ENCODE measurements around the gene TACC3.
"Not testable (repeated sequence)": the region's sequence is repeated elsewhere in the genome, so short reads cannot be mapped to it uniquely, and the experiment has no call there.

The TACC3 gene

DNA sequence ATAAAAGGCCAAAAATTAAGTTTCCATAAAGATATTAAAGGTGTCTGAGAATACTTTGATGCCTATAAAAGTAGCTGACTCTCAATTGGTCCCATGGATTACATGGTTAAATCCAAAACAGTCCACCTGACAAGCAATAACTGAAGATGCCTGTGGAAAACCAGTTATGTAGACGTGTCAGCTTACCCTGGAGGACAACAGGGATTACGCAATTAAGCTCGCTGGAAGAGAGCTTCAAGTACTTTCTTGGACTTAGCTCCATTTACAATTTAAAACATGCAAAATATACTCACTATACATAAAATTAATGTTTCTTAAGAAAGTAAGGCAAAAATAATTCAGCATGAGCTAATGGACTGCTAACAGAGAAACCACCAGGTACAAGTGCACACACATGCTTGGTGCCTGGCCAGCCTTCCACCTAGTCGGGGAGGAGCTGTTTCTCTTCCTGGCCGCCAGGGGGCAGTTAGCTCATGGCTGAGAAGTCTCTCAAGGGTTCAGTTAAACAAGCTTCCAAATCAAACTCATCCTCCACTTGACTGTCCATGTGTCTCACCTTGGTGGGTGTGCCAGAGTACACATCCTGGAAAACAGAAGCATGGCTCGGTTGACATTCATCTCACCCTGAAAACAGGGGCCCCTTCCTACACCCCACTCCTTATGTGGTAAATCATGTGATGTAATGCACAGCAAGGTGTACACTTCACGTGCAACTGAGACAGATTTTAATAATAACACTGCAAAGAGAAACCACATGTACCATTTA is 28.0 kb upstream of the TACC3 start:
- DNase-seq (ENCODE audit: extremely low read depth, insufficient read length) = peak; percentile 24
- TF ChIP-seq, protein P1, sequence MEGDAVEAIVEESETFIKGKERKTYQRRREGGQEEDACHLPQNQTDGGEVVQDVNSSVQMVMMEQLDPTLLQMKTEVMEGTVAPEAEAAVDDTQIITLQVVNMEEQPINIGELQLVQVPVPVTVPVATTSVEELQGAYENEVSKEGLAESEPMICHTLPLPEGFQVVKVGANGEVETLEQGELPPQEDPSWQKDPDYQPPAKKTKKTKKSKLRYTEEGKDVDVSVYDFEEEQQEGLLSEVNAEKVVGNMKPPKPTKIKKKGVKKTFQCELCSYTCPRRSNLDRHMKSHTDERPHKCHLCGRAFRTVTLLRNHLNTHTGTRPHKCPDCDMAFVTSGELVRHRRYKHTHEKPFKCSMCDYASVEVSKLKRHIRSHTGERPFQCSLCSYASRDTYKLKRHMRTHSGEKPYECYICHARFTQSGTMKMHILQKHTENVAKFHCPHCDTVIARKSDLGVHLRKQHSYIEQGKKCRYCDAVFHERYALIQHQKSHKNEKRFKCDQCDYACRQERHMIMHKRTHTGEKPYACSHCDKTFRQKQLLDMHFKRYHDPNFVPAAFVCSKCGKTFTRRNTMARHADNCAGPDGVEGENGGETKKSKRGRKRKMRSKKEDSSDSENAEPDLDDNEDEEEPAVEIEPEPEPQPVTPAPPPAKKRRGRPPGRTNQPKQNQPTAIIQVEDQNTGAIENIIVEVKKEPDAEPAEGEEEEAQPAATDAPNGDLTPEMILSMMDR (IDR thresholded peaks at IDR 0.05; ENCODE audit: insufficient read depth, low read length, poor library complexity, severe bottlenecking) = peak; percentile 97
- Histone ChIP-seq H3K27me3 (replicated peaks; ENCODE audit: control insufficient read depth, insufficient read depth, low read length) (no peaks in the 10 kb centered on the region), H3K36me3 (ENCODE audit: control insufficient read depth, insufficient read depth, low read length) (peaks cover 29% of the 10 kb centered on the region), H3K4me3 (replicated peaks; ENCODE audit: low read depth, low read length) (no peak overlapping the region)

DNA sequence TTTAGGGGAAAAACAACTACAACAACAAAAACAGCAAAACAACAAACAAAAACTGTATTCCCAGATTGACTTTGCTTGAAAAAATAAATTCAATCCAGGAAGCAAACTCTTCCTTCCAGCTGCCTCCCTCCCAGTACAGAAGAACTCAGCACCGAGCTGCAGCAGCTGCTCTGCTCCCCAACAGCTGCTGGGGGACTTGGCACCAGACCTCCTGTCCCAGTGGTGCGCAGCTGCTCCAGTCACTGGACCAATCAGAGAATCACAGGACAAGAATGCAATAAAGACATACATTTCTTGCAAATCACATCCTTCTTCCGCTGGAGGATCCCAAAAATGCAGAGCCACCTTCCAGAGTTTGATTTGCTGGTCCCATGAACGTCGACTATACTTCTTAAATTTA is 25.4 kb upstream of the TACC3 start:
- Histone ChIP-seq H3K27me3 (replicated peaks; ENCODE audit: control insufficient read depth, insufficient read depth, low read length) (no peaks in the 10 kb centered on the region), H3K4me3 (replicated peaks; ENCODE audit: low read depth, low read length) (no peak overlapping the region), H3K36me3 (ENCODE audit: control insufficient read depth, insufficient read depth, low read length) (peaks cover 33% of the 10 kb centered on the region)
- no peak for DNase-seq (ENCODE audit: extremely low read depth, insufficient read length)
- TF ChIP-seq, protein P1 (IDR thresholded peaks at IDR 0.05; ENCODE audit: insufficient read depth, low read length, poor library complexity, severe bottlenecking) = no peak

DNA sequence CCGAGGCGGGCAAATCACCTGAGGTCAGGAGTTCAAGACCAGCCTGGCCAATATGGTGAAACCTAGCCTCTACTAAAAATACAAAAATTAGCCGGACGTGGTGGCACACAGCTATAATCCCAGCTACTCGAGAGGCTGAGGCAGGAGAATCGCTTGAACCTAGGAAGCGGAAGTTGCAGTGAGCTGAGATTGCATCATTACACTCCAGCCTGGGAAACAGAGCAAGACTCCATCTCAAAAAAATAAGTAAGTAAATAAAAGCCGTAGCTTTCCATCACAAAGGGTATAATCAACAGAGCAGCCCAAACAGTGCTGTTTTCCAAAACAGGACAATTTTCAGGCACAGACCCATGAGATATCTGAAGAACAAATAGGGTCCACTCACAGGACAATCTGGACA is 19.6 kb upstream of the TACC3 start:
- not testable (repeated sequence) for DNase-seq (ENCODE audit: extremely low read depth, insufficient read length); H3K27me3 ChIP-seq (replicated peaks; ENCODE audit: control insufficient read depth, insufficient read depth, low read length)
- H3K36me3 ChIP-seq (ENCODE audit: control insufficient read depth, insufficient read depth, low read length) = peaks cover 22% of the 10 kb centered on the region

DNA sequence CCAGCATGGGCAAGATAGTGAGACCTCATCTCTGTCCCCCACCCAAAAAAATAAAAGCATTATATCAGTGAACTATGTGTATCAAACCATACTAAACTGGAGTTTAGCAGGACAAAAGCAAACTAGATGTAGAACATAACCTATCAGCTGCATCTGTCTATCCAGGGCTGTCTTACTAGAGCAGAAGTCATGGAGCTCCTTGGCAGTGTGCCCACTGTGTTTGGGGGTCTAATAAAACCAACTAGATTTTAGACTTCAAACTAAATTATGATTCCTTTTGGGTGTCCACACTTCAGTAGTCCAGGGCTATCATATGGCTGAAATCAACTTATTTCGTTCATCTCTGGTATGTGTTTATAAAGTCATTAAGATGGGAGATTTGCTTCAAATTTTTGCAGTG is 17.5 kb upstream of the TACC3 start:
- H3K4me3 ChIP-seq (replicated peaks; ENCODE audit: low read depth, low read length) = no peak overlapping the region
- peaks cover 15% of the 10 kb centered on the region for H3K36me3 ChIP-seq (ENCODE audit: control insufficient read depth, insufficient read depth, low read length)
- TF ChIP-seq, protein P1 (IDR thresholded peaks at IDR 0.05; ENCODE audit: insufficient read depth, low read length, poor library complexity, severe bottlenecking) = no peak
- no peaks in the 10 kb centered on the region for H3K27me3 ChIP-seq (replicated peaks; ENCODE audit: control insufficient read depth, insufficient read depth, low read length)
- DNase-seq (ENCODE audit: extremely low read depth, insufficient read length) = no peak

More for the DNA sequence above, 19.6 kb upstream of the TACC3 start:
- H3K4me3 ChIP-seq (replicated peaks; ENCODE audit: low read depth, low read length) = not testable (repeated sequence)

DNA sequence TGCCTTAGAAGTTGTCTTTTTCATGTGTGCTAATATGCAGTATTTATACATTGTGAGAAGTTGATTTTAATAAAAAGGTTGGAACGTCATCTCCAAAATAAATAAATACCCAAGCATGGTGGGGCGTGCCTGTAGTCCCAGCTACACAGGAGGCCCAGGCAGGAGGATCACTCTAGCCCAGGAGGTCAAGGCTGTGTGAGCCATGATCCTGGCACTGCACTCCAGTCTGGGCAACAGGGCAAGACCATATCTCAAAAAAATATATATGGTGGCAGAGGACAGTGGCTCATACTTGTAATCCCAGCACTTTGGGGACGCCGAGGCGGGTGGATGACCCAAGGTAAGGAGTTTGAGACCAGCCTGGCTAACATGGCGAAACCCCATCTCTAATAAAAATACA is 15.6 kb upstream of the TACC3 start:
- Histone ChIP-seq H3K27me3 (replicated peaks; ENCODE audit: control insufficient read depth, insufficient read depth, low read length) (no peaks in the 10 kb centered on the region), H3K36me3 (ENCODE audit: control insufficient read depth, insufficient read depth, low read length) (peaks cover 12% of the 10 kb centered on the region), H3K4me3 (replicated peaks; ENCODE audit: low read depth, low read length) (no peak overlapping the region)
- DNase-seq (ENCODE audit: extremely low read depth, insufficient read length) = no peak
- TF ChIP-seq, protein P1 (IDR thresholded peaks at IDR 0.05; ENCODE audit: insufficient read depth, low read length, poor library complexity, severe bottlenecking) = no peak

DNA sequence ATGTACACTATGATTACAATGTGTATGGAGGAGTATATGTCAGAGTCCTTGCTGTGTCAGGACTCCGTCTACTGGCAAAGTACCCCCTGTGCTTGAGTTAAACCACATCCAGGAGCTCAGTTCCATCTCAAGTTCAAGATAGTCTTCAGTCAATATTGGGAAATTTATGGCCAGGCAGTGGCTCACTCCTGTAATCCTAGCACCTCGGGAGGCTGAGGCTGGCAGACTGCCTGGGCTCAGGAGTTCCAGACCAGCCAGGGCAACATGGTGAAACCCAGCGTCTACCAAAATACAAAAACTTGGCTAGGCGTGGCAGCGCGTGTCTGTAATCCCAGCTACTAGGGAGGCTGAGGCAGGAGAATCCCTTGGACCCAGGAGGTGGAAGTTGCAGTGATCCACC is 15.0 kb upstream of the TACC3 start:
- Histone ChIP-seq H3K4me3 (replicated peaks; ENCODE audit: low read depth, low read length) (no peak overlapping the region), H3K27me3 (replicated peaks; ENCODE audit: control insufficient read depth, insufficient read depth, low read length) (no peaks in the 10 kb centered on the region), H3K36me3 (ENCODE audit: control insufficient read depth, insufficient read depth, low read length) (peaks cover 12% of the 10 kb centered on the region)
- no peak for DNase-seq (ENCODE audit: extremely low read depth, insufficient read length)
- TF ChIP-seq, protein P1 (IDR thresholded peaks at IDR 0.05; ENCODE audit: insufficient read depth, low read length, poor library complexity, severe bottlenecking) = no peak

Data from GM06990 (cell line).